GM23338 (cell line): Measurements from ENCODE around the gene GIGYF2. TPM values are rescaled to one million over a fixed set of nuclear protein-coding genes. Genes with fewer than 3 reads are reported as not detected.

Source experiments
- ATAC-seq: fragments of 200-7000 bp; cut with Tn5 transposase; 3 replicates; pipeline ENCODE4 v1.9.1; 2020
- DNase-seq: peaks from one replicate; pipeline ENCODE4 v3.0.0-alpha.2; 2015; ENCODE audit warnings: low spot score
- H2AFZ ChIP-seq: fragments of 200-600 bp; sonication (generic); 2 replicates; pipeline ENCODE4 v1.8.0; 2016; ENCODE audit warnings: antibody characterized with exemption, mild to moderate bottlenecking, moderate library complexity
- H3F3A ChIP-seq: fragments of 200-600 bp; sonication (generic); replicated peaks from 2 replicates; pipeline ENCODE4 v1.8.0; 2017; ENCODE audit warnings: antibody characterized with exemption, mixed run types, low read depth
- H3K27ac ChIP-seq: fragments of 200-600 bp; sonication (generic); 2 replicates; pipeline ENCODE4 v1.6.1; 2016; ENCODE audit warnings: low read depth
- H3K27me3 ChIP-seq: fragments of 200-600 bp; sonication (generic); 2 replicates; pipeline ENCODE4 v1.8.0; 2016; ENCODE audit warnings: mild to moderate bottlenecking, mixed run types, moderate library complexity; ENCODE audit not compliant: insufficient read depth
- H3K36me3 ChIP-seq: fragments of 200-600 bp; sonication (generic); 2 replicates; pipeline ENCODE4 v1.8.0; 2016; ENCODE audit warnings: mild to moderate bottlenecking; ENCODE audit not compliant: insufficient read depth
- H3K4me1 ChIP-seq: fragments of 200-600 bp; sonication (generic); 2 replicates; pipeline ENCODE4 v1.8.0; 2016; ENCODE audit warnings: mild to moderate bottlenecking, moderate library complexity; ENCODE audit not compliant: insufficient read depth
- H3K4me2 ChIP-seq: fragments of 200-600 bp; sonication (generic); 2 replicates; pipeline ENCODE4 v1.7.1; 2017; ENCODE audit warnings: mixed run types
- H3K4me3 ChIP-seq: fragments of 200-600 bp; sonication (generic); 2 replicates; pipeline ENCODE4 v1.6.1; 2016; ENCODE audit warnings: mixed run types
- H3K79me2 ChIP-seq: fragments of 200-600 bp; sonication (generic); replicated peaks from 2 replicates; pipeline ENCODE4 v1.8.0; 2017; ENCODE audit warnings: mild to moderate bottlenecking; ENCODE audit not compliant: insufficient read depth
- H3K9me2 ChIP-seq: fragments of 200-600 bp; sonication (generic); 2 replicates; pipeline ENCODE4 v1.8.0; 2017; ENCODE audit not compliant: insufficient read depth
- H4K20me1 ChIP-seq: fragments of 200-600 bp; sonication (generic); replicated peaks from 2 replicates; pipeline ENCODE4 v1.8.0; 2017; ENCODE audit warnings: mild to moderate bottlenecking; ENCODE audit not compliant: insufficient read depth
- H3K27ac Mint-ChIP-seq: 2 replicates; pipeline ENCODE4 v1.8.0; 2020; ENCODE audit warnings: inconsistent platforms, mild to moderate bottlenecking, moderate library complexity, mixed read lengths
- H3K27me3 Mint-ChIP-seq: 3 replicates; pipeline ENCODE4 v1.8.0; 2022; ENCODE audit warnings: low read depth, mild to moderate bottlenecking, moderate library complexity, mixed read lengths, inconsistent platforms; ENCODE audit not compliant: insufficient read depth, poor library complexity
- H3K36me3 Mint-ChIP-seq: 3 replicates; pipeline ENCODE4 v1.8.0; 2021; ENCODE audit warnings: low read depth, mild to moderate bottlenecking, inconsistent platforms, moderate library complexity, mixed read lengths
- H3K4me1 Mint-ChIP-seq: 3 replicates; pipeline ENCODE4 v1.8.0; 2020; ENCODE audit warnings: mild to moderate bottlenecking, inconsistent platforms, mixed read lengths
- H3K4me3 Mint-ChIP-seq: 3 replicates; pipeline ENCODE4 v1.8.0; 2021; ENCODE audit warnings: moderate library complexity, mild to moderate bottlenecking, inconsistent platforms, mixed read lengths
- H3K9me3 Mint-ChIP-seq: 3 replicates; pipeline ENCODE4 v1.8.0; 2020; ENCODE audit warnings: moderate library complexity, mild to moderate bottlenecking, inconsistent platforms, mixed read lengths
- CREB1 ChIP-seq: fragments of 250-450 bp; sonication (Bioruptor Pico); IDR thresholded peaks from 2 replicates; pipeline ENCODE4 v1.5.0; 2020; ENCODE audit warnings: low read depth, mild to moderate bottlenecking, moderate library complexity
- CTCF ChIP-seq, 2 experiments: fragments of 200-600 bp in 1 of 2; sonication (generic) in 1 of 2; conservative IDR thresholded peaks; 2 replicates each; pipeline versions ENCODE4 v1.5.1 to v1.6.1; 2016 to 2017; ENCODE audit warnings: antibody characterized with exemption in 2 of 2, low read depth in 2 of 2, mild to moderate bottlenecking in 2 of 2, moderate library complexity in 1 of 2
- ETS1 ChIP-seq: IDR thresholded peaks from 2 replicates; pipeline ENCODE4 v1.6.1; 2016; ENCODE audit warnings: antibody characterized with exemption
- EZH2 ChIP-seq: fragments of 200-600 bp; sonication (generic); IDR thresholded peaks from one replicate; pipeline ENCODE4 v1.8.0; 2017; ENCODE audit warnings: antibody characterized with exemption, mild to moderate bottlenecking, low read depth; ENCODE audit not compliant: unreplicated experiment
- JUNB ChIP-seq: IDR thresholded peaks from one replicate; pipeline ENCODE4 v1.6.1; 2016; ENCODE audit warnings: antibody characterized with exemption; ENCODE audit not compliant: unreplicated experiment
- NANOG ChIP-seq: IDR thresholded peaks from 2 replicates; pipeline ENCODE4 v1.6.1; 2016; ENCODE audit warnings: antibody characterized with exemption, borderline replicate concordance
- POLR2AphosphoS5 ChIP-seq: IDR thresholded peaks from 2 replicates; pipeline ENCODE4 v1.6.1; 2016; ENCODE audit warnings: antibody characterized with exemption, low read depth
- REST ChIP-seq: IDR thresholded peaks from one replicate; pipeline ENCODE4 v1.6.1; 2018; ENCODE audit warnings: antibody characterized with exemption; ENCODE audit not compliant: unreplicated experiment
- STAT1 ChIP-seq: IDR thresholded peaks from one replicate; pipeline ENCODE4 v1.6.1; 2016; ENCODE audit warnings: antibody characterized with exemption; ENCODE audit not compliant: unreplicated experiment
- ZNF114 ChIP-seq: fragments of 250-450 bp; sonication (Bioruptor Pico); IDR thresholded peaks from 2 replicates; pipeline ENCODE4 v1.5.0; 2020; ENCODE audit warnings: mild to moderate bottlenecking, moderate library complexity
- ZNF331 ChIP-seq: fragments of 250-450 bp; sonication (Bioruptor Pico); IDR thresholded peaks from 2 replicates; pipeline ENCODE4 v1.5.0; 2020; ENCODE audit warnings: low read depth, mild to moderate bottlenecking, moderate library complexity
- ZNF462 ChIP-seq: fragments of 250-450 bp; sonication (Bioruptor Pico); IDR thresholded peaks from 2 replicates; pipeline ENCODE4 v1.5.0; 2020; ENCODE audit warnings: mild to moderate bottlenecking, moderate library complexity
- polyA plus RNA-seq: library from polyadenylated mRNA; unstranded; fragments of >200 nt; fragmentation: Nextera tagmentation; extraction: Ambion mirVana; gene quantifications from 2 replicates; pipeline ENCODE4 v1.2.1, GENCODE V29; 2016
- total RNA-seq: library from RNA; depleted of rRNA; stranded (reverse); fragments of >200 nt; shearing (Covaris generic); gene quantifications from 2 replicates; pipeline ENCODE4 v1.2.3, GENCODE V29; 2014

The GIGYF2 gene
- total and polyA plus RNA-seq, 2 experiments from 2014 or later = 48.9 to 104 TPM

- H3K9me2 ChIP-seq = no peaks in the 10 kb centered on the region
- peaks cover 6% of the 10 kb centered on the region; the same call in 1 of the 2 replicates for H3K4me1 ChIP-seq
- TF ChIP-seq NANOG = no peak
- no peak for TF ChIP-seq STAT1
- TF ChIP-seq EZH2 = no peak
- TF ChIP-seq JUNB = no peak
- no peak for TF ChIP-seq ZNF331 (CRISPR knock-in tag)
- TF ChIP-seq ETS1 = no peak
- TF ChIP-seq ZNF114 = no peak
- TF ChIP-seq CREB1 = no peak
- no peak for TF ChIP-seq POLR2AphosphoS5
- no peak for TF ChIP-seq REST
- TF ChIP-seq CTCF (conservative IDR thresholded peaks at IDR 0.05; ENCODE audit: low read depth in 2 of 2) = no peak
- TF ChIP-seq ZNF462 = no peak
- H2AFZ ChIP-seq = peak overlapping the region; percentile 92
- no peaks in the 10 kb centered on the region for H3K36me3 ChIP-seq
- Mint-ChIP-seq H3K4me3 (peak overlapping the region; percentile 39), H3K27me3 (peaks cover 10% of the 10 kb centered on the region), H3K27ac (no peak overlapping the region), H3K36me3 (no peaks in the 10 kb centered on the region; the same call in 2 of the 3 replicates), H3K9me3 (no peaks in the 10 kb centered on the region; the same call in 2 of the 3 replicates), H3K4me1 (peaks cover 36% of the 10 kb centered on the region)
- H3K27me3 ChIP-seq = no peaks in the 10 kb centered on the region
- no peaks in the 10 kb centered on the region for H3K79me2 ChIP-seq
- peak overlapping the region; percentile 54; the same call in 1 of the 2 replicates for H3K4me2 ChIP-seq
- DNase-seq (no peak), ATAC-seq (peak; percentile 14)
- H3F3A ChIP-seq = no peaks in the 10 kb centered on the region; the same call in 1 of the 2 replicates
- H4K20me1 ChIP-seq = no peaks in the 10 kb centered on the region
- no peak overlapping the region for H3K27ac ChIP-seq
- H3K4me3 ChIP-seq = no peak overlapping the region
Measured at GRCh38 chr2:232890536-232890895, 193.4 kb downstream of the GIGYF2 start.
